Mesendoderm (in vitro differentiated cells): ENCODE measurements around the gene PER3.
"Not testable (repeated sequence)": the region's sequence is repeated elsewhere in the genome, so short reads cannot be mapped to it uniquely, and the experiment has no call there.

Experiments used
- DNase-seq: peaks from one replicate; pipeline ENCODE4 v3.0.0; 2013
- H2AK5ac ChIP-seq: 2 replicates; pipeline ENCODE4 v1.6.1; 2013; ENCODE audit warnings: low read length, inconsistent platforms
- H2BK120ac ChIP-seq: 2 replicates; pipeline ENCODE4 v1.6.1; 2013; ENCODE audit warnings: low read depth, mild to moderate bottlenecking, low read length, moderate library complexity, mixed read lengths
- H2BK15ac ChIP-seq: replicated peaks from 2 replicates; pipeline ENCODE4 v1.6.1; 2013; ENCODE audit warnings: low read depth, mild to moderate bottlenecking, moderate library complexity
- H2BK5ac ChIP-seq: 2 replicates; pipeline ENCODE4 v1.6.1; 2013; ENCODE audit warnings: low read length, inconsistent platforms
- H3K18ac ChIP-seq: 2 replicates; pipeline ENCODE4 v1.6.1; 2013; ENCODE audit warnings: mild to moderate bottlenecking, low read length, mixed read lengths
- H3K23ac ChIP-seq: one replicate; pipeline ENCODE4 v1.6.1; 2013; ENCODE audit warnings: low read length
- H3K27ac ChIP-seq: 2 replicates; pipeline ENCODE4 v1.5.1; 2013; ENCODE audit warnings: low read depth, mild to moderate bottlenecking, inconsistent platforms, low read length, moderate library complexity
- H3K27me3 ChIP-seq: 2 replicates; pipeline ENCODE4 v1.6.1; 2013; ENCODE audit warnings: low read length, control low read depth, mild to moderate bottlenecking, inconsistent platforms; ENCODE audit not compliant: insufficient read depth, poor library complexity
- H3K36me3 ChIP-seq: 2 replicates; pipeline ENCODE4 v1.6.1; 2013; ENCODE audit warnings: low read length, inconsistent platforms; ENCODE audit not compliant: control insufficient read depth, insufficient read depth
- H3K4ac ChIP-seq: one replicate; pipeline ENCODE4 v1.6.1; 2013; ENCODE audit warnings: low read depth, mild to moderate bottlenecking, low read length, moderate library complexity
- H3K4me1 ChIP-seq: 2 replicates; pipeline ENCODE4 v1.6.1; 2013; ENCODE audit warnings: low read depth, low read length, inconsistent platforms; ENCODE audit not compliant: control insufficient read depth
- H3K4me2 ChIP-seq: 2 replicates; pipeline ENCODE4 v1.6.1; 2013; ENCODE audit warnings: low read length
- H3K4me3 ChIP-seq: 2 replicates; pipeline ENCODE4 v1.5.1; 2013; ENCODE audit warnings: mild to moderate bottlenecking, low read length
- H3K56ac ChIP-seq: one replicate; pipeline ENCODE4 v1.6.1; 2013; ENCODE audit warnings: low read length
- H3K79me1 ChIP-seq: 2 replicates; pipeline ENCODE4 v1.6.1; 2013; ENCODE audit warnings: low read length, inconsistent platforms
- H3K79me2 ChIP-seq: 2 replicates; pipeline ENCODE4 v1.6.1; 2013; ENCODE audit warnings: mild to moderate bottlenecking, low read length; ENCODE audit not compliant: control insufficient read depth, insufficient read depth
- H3K9ac ChIP-seq: 2 replicates; pipeline ENCODE4 v1.6.1; 2013; ENCODE audit warnings: low read length, inconsistent platforms
- H4K5ac ChIP-seq: one replicate; pipeline ENCODE4 v1.6.1; 2013; ENCODE audit warnings: low read length
- H4K8ac ChIP-seq: one replicate; pipeline ENCODE4 v1.6.1; 2013; ENCODE audit warnings: low read depth, mild to moderate bottlenecking, control low read depth, low read length, moderate library complexity
- WGBS: extraction: QIAGEN DNeasy Blood & Tissue Kit; methylation state at CpG from one replicate; pipeline ENCODE4 v1.1.7; 2013; ENCODE audit warnings: low lambda C conversion rate, missing lambda C conversion rate; ENCODE audit not compliant: insufficient coverage; ENCODE audit errors: extremely low coverage; 5-methylcytosine and 5-hydroxymethylcytosine counted together

Gene PER3

DNA sequence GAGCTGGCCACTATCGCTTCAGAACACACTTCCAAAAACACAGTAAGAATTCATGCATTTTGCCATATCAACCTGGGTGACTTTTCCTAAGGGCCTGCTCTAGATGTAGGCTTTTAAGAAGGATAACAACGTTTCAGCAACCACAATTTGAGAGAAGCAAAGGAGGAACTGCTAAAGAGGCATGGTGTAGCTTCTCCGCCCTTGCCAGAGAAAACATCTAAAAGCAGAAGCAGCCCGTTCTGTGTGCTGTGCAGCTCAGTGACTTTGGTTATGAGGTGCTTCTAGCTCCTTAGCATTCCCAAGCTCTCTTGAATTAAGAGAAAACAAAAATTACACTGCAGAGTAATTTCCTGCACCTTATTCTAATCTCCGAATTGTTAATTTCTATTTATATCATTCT lies 2.7 kb downstream of the PER3 start:
- Histone ChIP-seq H2AK5ac (no peak overlapping the region), H3K27me3 (peaks cover 3% of the 10 kb centered on the region)
- no CpG with 5 or more reads among the region's 5 CpGs for WGBS

DNA sequence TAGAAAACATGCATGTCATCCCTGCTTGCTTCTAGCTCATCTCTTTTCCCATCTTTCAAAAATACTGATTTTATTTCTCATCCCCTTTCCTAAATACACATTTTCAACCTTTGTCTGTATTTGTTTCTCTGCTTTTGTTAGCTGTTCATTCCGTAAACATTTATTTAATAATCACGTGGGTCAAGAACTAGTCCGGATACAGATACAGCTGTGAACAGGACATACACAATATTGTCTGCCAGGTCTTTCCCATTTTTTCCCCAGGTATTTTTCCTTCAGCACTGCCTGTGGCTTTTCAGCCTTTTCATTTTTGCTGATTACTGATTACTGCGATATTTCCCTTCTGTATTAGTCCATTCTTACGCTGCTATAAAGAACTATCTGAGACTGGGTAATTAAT lies 5.7 kb downstream of the PER3 start:
- Histone ChIP-seq H3K4me2 (no peak overlapping the region), H2BK15ac (no peak overlapping the region), H3K36me3 (no peaks in the 10 kb centered on the region), H3K27ac (no peak overlapping the region), H3K79me1 (no peaks in the 10 kb centered on the region), H3K79me2 (no peaks in the 10 kb centered on the region), H3K23ac (no peak overlapping the region), H3K4me3 (no peak overlapping the region), H3K4ac (no peak overlapping the region), H3K27me3 (peaks cover 3% of the 10 kb centered on the region), H3K18ac (no peak overlapping the region), H4K8ac (no peak overlapping the region), H2BK5ac (no peak overlapping the region), H3K56ac (no peak overlapping the region), H3K4me1 (no peaks in the 10 kb centered on the region), H2BK120ac (no peak overlapping the region), H4K5ac (no peak overlapping the region), H2AK5ac (no peak overlapping the region), H3K9ac (no peak overlapping the region)
- DNase-seq: no peak
- WGBS: no CpG with 5 or more reads among the region's 5 CpGs

More for the DNA sequence above, 2.7 kb downstream of the PER3 start:
- Histone ChIP-seq H3K4me2 (no peak overlapping the region), H3K4me3 (no peak overlapping the region), H3K9ac (no peak overlapping the region), H3K79me2 (no peaks in the 10 kb centered on the region), H3K36me3 (no peaks in the 10 kb centered on the region), H2BK5ac (no peak overlapping the region), H3K79me1 (no peaks in the 10 kb centered on the region), H3K23ac (no peak overlapping the region), H4K8ac (no peak overlapping the region), H3K27ac (no peak overlapping the region), H4K5ac (no peak overlapping the region), H2BK15ac (no peak overlapping the region), H3K4me1 (no peaks in the 10 kb centered on the region), H2BK120ac (no peak overlapping the region), H3K56ac (no peak overlapping the region), H3K4ac (no peak overlapping the region), H3K18ac (no peak overlapping the region)
- DNase-seq: no peak

DNA sequence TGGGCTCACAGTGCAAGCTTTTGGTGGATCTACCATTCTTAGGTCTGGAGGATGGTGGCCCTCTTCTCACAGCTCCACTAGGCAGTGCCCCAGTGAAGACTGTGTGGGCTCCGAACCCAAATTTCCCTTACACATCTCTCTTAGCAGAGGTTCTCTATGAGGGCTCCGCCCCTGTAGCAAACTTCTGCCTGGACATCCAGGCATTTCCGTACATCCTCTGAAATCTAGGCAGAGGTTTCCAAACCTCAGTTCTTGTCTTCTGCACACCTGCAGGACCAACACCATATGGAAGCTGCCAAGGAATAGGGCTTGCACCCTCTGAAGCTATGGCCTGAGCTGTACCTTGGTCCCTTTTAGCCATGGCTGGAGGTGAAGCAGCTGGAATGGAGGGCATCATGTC lies 6.9 kb downstream of the PER3 start:
- not testable (repeated sequence) for H3K27ac ChIP-seq, DNase-seq

DNA sequence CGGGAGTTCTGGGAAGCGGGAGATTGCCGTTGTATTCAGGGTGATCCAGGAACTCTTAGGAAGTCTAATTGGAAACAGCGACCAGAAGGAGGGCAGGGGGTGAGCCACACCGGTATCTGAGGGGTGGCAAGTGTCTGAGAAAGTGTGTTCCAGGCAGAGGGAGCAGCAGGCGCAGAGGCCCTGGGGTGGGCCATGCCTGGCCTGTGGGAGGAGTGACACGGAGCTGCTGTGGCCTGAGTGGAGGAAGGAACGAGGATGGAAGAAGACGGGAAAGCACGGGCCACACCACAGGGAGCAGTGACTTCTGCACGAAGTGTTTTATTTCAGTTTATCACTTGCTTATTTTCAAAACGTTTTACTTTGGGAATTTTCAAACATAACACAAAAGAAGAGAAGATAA lies 11.3 kb downstream of the PER3 start:
- Histone ChIP-seq H3K79me1 (no peaks in the 10 kb centered on the region), H4K5ac (no peak overlapping the region), H2BK15ac (no peak overlapping the region), H3K23ac (no peak overlapping the region), H3K4me3 (no peak overlapping the region), H2BK5ac (no peak overlapping the region), H3K18ac (no peak overlapping the region), H3K9ac (no peak overlapping the region), H3K56ac (peak overlapping the region; percentile 5), H3K4ac (no peak overlapping the region), H3K27me3 (no peaks in the 10 kb centered on the region), H4K8ac (no peak overlapping the region), H2AK5ac (no peak overlapping the region), H2BK120ac (no peak overlapping the region), H3K27ac (no peak overlapping the region), H3K4me1 (no peaks in the 10 kb centered on the region), H3K4me2 (no peak overlapping the region), H3K36me3 (no peaks in the 10 kb centered on the region), H3K79me2 (no peaks in the 10 kb centered on the region)
- WGBS: no CpG with 5 or more reads among the region's 12 CpGs
- no peak for DNase-seq

More for the DNA sequence above, 6.9 kb downstream of the PER3 start:
- H3K79me2 ChIP-seq, H2BK5ac ChIP-seq, H3K56ac ChIP-seq, H2AK5ac ChIP-seq, H4K5ac ChIP-seq, H2BK15ac ChIP-seq, H3K27me3 ChIP-seq, H2BK120ac ChIP-seq, H4K8ac ChIP-seq, H3K4me3 ChIP-seq, H3K23ac ChIP-seq, H3K4ac ChIP-seq, H3K9ac ChIP-seq, H3K4me2 ChIP-seq, H3K4me1 ChIP-seq, H3K36me3 ChIP-seq, H3K18ac ChIP-seq, H3K79me1 ChIP-seq: not testable (repeated sequence)
- no CpG with 5 or more reads among the region's 3 CpGs for whole genome bisulfite sequencing

DNA sequence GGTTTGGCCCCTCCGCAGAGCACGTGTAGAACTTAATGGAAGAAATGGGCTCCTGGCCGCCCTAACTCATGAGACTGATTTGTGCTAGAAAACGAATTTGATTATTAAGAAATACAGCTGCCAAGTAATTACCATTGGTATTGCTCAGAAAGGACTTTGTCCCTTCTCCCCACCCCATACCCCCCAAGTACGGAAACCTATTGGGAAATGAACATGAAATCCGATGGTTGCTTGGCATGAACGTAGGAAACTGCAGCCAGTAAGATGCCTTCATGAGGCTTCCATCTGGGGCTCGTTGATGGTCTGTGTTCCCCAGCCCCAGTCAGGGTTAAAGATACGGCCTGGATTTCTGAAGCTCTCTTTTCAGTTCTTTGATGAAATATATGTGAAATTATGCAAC lies 21.4 kb downstream of the PER3 start:
- no peak overlapping the region for H3K27ac ChIP-seq
- H4K8ac ChIP-seq: no peak overlapping the region
- no peak for DNase-seq
- no peaks in the 10 kb centered on the region for H3K79me1 ChIP-seq
- H2BK5ac ChIP-seq: no peak overlapping the region
- H3K23ac ChIP-seq: no peak overlapping the region
- H3K9ac ChIP-seq: no peak overlapping the region
- H3K18ac ChIP-seq: no peak overlapping the region
- H3K56ac ChIP-seq: no peak overlapping the region
- no peaks in the 10 kb centered on the region for H3K4me1 ChIP-seq
- no peak overlapping the region for H3K4ac ChIP-seq
- no peak overlapping the region for H2BK15ac ChIP-seq
- no peak overlapping the region for H3K4me3 ChIP-seq
- no peaks in the 10 kb centered on the region for H3K79me2 ChIP-seq
- H2AK5ac ChIP-seq: no peak overlapping the region
- no peak overlapping the region for H2BK120ac ChIP-seq
- H4K5ac ChIP-seq: no peak overlapping the region
- no peaks in the 10 kb centered on the region for H3K27me3 ChIP-seq
- WGBS: no CpG with 5 or more reads among the region's 9 CpGs
- no peak overlapping the region for H3K4me2 ChIP-seq
- H3K36me3 ChIP-seq: peaks cover 1% of the 10 kb centered on the region

DNA sequence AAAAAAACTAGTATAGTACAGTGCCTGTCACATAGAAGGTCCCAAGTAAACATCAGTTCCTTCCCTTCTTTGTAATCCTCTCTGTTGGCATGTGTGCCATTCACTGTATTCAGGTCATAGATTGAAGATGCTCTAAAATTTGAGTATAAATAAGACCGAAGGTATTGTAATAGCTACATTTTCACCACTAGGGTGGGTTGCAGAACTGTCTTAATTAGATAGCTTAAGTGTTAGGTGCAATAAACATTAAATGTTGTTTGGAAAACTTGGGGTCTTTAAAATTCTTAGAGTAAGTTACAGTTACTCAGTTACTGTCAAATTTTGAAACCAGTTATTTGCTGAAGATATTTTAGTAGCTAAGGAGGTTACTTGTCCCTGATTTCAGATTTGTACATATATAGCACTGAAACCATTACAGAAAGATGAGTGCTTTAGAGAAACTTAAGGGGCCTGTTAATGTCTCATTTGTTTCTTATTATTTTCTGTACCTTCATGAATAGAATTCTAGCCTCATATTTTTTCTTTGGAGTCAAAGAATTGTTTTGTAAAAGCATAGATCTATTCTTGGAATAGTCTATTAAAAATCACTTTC lies 24.3 kb downstream of the PER3 start:
- Histone ChIP-seq H3K79me2 (no peaks in the 10 kb centered on the region), H3K4me3 (no peak overlapping the region), H4K8ac (no peak overlapping the region), H3K23ac (no peak overlapping the region), H2BK5ac (no peak overlapping the region), H3K4ac (no peak overlapping the region), H2AK5ac (no peak overlapping the region), H3K9ac (no peak overlapping the region), H3K18ac (no peak overlapping the region), H2BK120ac (no peak overlapping the region), H3K27ac (no peak overlapping the region), H2BK15ac (no peak overlapping the region), H3K4me2 (no peak overlapping the region), H4K5ac (no peak overlapping the region), H3K79me1 (no peaks in the 10 kb centered on the region), H3K56ac (no peak overlapping the region), H3K4me1 (no peaks in the 10 kb centered on the region), H3K36me3 (peaks cover 1% of the 10 kb centered on the region), H3K27me3 (no peaks in the 10 kb centered on the region)
- WGBS: no CpG with 5 or more reads among the region's 1 CpG
- peak; percentile 48 for DNase-seq
